ENCODE results near the gene ZBTB7C. TPM values are rescaled to one million over a fixed set of nuclear protein-coding genes. Genes with fewer than 3 reads are reported as not detected.

The ZBTB7C gene
- total and polyA plus RNA-seq, 4 donors = 0.19 to 1.1 (median 0.45) TPM

DNA sequence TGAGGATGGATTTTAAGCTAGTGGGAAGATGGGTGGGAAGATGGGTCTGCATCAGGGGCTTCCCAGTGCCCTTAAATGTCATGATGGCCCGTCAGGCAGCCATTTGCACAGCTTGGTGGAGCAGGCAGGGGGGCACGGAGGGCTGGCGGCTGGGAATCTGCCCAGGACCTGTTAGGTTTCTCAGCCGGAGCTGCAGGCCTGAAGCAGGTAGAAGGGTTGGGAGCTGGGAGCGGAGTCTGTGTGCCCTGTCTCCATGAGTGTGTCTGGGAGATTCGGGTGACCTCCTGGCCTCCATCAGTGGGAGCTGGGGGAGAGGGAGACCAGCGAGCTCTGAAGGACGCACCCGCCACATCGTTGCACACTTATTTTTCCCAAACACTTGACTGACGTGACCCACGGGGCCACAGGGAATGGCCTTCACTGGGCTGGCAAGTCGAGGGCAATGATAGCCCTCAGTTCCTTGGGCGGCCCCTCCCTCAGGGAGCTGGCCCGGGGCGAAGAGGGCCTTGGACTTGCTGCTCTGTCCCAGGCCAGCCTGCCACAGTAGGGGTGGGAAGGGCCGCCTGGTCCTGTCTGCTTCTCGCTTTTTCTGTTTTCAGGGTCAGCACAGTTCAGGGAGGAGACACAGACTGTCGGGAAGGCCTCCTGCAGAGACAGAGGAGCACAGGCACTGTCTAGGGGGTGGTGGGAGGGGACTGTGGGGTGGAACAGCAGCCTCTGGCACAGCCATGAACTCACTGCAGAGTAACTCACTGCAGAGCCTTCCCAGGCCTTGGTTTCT is 236.8 kb downstream of the ZBTB7C start:
- DNase-seq (ENCODE audit: low spot score) = no peak
- no peak overlapping the region for H3K4me3 ChIP-seq (ENCODE audit: low read depth in 1 of 3, low read length in 3 of 3)
- H3K9ac ChIP-seq (ENCODE audit: low read depth in 1 of 2, low read length in 2 of 2) = no peak overlapping the region
- no peaks in the 10 kb centered on the region for H3K27me3 ChIP-seq (ENCODE audit: control insufficient read depth in 4 of 4, insufficient read depth in 4 of 4, low read length in 3 of 4)
- TF ChIP-seq, protein P1, sequence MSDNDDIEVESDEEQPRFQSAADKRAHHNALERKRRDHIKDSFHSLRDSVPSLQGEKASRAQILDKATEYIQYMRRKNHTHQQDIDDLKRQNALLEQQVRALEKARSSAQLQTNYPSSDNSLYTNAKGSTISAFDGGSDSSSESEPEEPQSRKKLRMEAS (IDR thresholded peaks at IDR 0.05) = no peak
- no peak for TF ChIP-seq RAD21 (IDR thresholded peaks at IDR 0.05)
- TF ChIP-seq NR2F2 (IDR thresholded peaks at IDR 0.05) = no peak
- no peak for TF ChIP-seq FOXA1 (IDR thresholded peaks at IDR 0.05)
- no peak for TF ChIP-seq FOXA2 (IDR thresholded peaks at IDR 0.05)
- no peak for TF ChIP-seq SP1 (IDR thresholded peaks at IDR 0.05)
- TF ChIP-seq, protein P2, sequence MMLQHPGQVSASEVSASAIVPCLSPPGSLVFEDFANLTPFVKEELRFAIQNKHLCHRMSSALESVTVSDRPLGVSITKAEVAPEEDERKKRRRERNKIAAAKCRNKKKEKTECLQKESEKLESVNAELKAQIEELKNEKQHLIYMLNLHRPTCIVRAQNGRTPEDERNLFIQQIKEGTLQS (IDR thresholded peaks at IDR 0.05) = no peak
- TF ChIP-seq GABPA (IDR thresholded peaks at IDR 0.05 in 1 of 2, conservative IDR thresholded peaks at IDR 0.05 in 1 of 2) = no peak
- TF ChIP-seq, protein P3, sequence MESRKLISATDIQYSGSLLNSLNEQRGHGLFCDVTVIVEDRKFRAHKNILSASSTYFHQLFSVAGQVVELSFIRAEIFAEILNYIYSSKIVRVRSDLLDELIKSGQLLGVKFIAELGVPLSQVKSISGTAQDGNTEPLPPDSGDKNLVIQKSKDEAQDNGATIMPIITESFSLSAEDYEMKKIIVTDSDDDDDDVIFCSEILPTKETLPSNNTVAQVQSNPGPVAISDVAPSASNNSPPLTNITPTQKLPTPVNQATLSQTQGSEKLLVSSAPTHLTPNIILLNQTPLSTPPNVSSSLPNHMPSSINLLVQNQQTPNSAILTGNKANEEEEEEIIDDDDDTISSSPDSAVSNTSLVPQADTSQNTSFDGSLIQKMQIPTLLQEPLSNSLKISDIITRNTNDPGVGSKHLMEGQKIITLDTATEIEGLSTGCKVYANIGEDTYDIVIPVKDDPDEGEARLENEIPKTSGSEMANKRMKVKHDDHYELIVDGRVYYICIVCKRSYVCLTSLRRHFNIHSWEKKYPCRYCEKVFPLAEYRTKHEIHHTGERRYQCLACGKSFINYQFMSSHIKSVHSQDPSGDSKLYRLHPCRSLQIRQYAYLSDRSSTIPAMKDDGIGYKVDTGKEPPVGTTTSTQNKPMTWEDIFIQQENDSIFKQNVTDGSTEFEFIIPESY (IDR thresholded peaks at IDR 0.05) = no peak
- TF ChIP-seq YY1 (IDR thresholded peaks at IDR 0.05) = no peak
- TF ChIP-seq HNF4G (IDR thresholded peaks at IDR 0.05) = no peak
- no peak for TF ChIP-seq EGR1 (IDR thresholded peaks at IDR 0.05; ENCODE audit: low read depth in 2 of 2)
- TF ChIP-seq, protein P4, sequence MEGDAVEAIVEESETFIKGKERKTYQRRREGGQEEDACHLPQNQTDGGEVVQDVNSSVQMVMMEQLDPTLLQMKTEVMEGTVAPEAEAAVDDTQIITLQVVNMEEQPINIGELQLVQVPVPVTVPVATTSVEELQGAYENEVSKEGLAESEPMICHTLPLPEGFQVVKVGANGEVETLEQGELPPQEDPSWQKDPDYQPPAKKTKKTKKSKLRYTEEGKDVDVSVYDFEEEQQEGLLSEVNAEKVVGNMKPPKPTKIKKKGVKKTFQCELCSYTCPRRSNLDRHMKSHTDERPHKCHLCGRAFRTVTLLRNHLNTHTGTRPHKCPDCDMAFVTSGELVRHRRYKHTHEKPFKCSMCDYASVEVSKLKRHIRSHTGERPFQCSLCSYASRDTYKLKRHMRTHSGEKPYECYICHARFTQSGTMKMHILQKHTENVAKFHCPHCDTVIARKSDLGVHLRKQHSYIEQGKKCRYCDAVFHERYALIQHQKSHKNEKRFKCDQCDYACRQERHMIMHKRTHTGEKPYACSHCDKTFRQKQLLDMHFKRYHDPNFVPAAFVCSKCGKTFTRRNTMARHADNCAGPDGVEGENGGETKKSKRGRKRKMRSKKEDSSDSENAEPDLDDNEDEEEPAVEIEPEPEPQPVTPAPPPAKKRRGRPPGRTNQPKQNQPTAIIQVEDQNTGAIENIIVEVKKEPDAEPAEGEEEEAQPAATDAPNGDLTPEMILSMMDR (IDR thresholded peaks at IDR 0.05; ENCODE audit: low read depth, low read length, missing input control) = no peak
- TF ChIP-seq TAF1 (conservative IDR thresholded peaks at IDR 0.05) = no peak
- TF ChIP-seq, protein P5, sequence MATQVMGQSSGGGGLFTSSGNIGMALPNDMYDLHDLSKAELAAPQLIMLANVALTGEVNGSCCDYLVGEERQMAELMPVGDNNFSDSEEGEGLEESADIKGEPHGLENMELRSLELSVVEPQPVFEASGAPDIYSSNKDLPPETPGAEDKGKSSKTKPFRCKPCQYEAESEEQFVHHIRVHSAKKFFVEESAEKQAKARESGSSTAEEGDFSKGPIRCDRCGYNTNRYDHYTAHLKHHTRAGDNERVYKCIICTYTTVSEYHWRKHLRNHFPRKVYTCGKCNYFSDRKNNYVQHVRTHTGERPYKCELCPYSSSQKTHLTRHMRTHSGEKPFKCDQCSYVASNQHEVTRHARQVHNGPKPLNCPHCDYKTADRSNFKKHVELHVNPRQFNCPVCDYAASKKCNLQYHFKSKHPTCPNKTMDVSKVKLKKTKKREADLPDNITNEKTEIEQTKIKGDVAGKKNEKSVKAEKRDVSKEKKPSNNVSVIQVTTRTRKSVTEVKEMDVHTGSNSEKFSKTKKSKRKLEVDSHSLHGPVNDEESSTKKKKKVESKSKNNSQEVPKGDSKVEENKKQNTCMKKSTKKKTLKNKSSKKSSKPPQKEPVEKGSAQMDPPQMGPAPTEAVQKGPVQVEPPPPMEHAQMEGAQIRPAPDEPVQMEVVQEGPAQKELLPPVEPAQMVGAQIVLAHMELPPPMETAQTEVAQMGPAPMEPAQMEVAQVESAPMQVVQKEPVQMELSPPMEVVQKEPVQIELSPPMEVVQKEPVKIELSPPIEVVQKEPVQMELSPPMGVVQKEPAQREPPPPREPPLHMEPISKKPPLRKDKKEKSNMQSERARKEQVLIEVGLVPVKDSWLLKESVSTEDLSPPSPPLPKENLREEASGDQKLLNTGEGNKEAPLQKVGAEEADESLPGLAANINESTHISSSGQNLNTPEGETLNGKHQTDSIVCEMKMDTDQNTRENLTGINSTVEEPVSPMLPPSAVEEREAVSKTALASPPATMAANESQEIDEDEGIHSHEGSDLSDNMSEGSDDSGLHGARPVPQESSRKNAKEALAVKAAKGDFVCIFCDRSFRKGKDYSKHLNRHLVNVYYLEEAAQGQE (IDR thresholded peaks at IDR 0.05) = no peak
- no peak for TF ChIP-seq RXRA (IDR thresholded peaks at IDR 0.05)
- H3K36me3 ChIP-seq (ENCODE audit: control insufficient read depth in 4 of 4, insufficient read depth in 3 of 4, low read depth in 1 of 4, low read length in 3 of 4) = no peaks in the 10 kb centered on the region
- peaks cover 2 to 13% (median 11%) of the 10 kb centered on the region in 4 donors for H3K4me1 ChIP-seq (ENCODE audit: control insufficient read depth in 4 of 4, insufficient read depth in 4 of 4, low read length in 3 of 4)
- no peak overlapping the region for H3K27ac ChIP-seq (ENCODE audit: low read depth in 1 of 2, low read length in 2 of 2)
- no peaks in the 10 kb centered on the region for H3K9me3 ChIP-seq (ENCODE audit: control insufficient read depth in 4 of 4, low read length in 3 of 4)
- WGBS = 89% methylated on average over 19 of the region's 19 CpGs

All from liver (tissue), 9 donors.